ENCODE results near the gene IL20RA.
"Not testable (repeated sequence)": the region's sequence is repeated elsewhere in the genome, so short reads cannot be mapped to it uniquely, and the experiment has no call there.

Gene IL20RA

DNA sequence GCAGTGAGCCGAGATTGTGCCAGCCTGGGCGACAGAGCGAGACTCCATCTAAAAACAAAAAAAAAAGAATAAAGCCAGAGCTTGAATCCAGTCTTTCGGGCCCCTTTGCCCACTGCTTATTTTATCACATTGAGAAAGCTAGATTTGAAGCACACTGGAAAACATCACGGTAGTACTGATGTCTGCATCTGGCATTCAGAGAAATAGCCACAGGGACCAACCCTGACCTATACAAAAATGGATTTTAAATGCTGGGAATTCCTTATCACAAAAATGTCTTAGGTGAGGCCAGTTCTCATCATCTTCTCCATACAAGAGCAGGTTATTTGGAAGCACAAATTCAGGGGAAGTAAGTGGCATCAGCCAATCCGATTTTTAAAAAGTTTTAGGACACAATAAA lies 73.2 kb downstream of the IL20RA start:
- DNase-seq (ENCODE audit: low spot score), result no peak

DNA sequence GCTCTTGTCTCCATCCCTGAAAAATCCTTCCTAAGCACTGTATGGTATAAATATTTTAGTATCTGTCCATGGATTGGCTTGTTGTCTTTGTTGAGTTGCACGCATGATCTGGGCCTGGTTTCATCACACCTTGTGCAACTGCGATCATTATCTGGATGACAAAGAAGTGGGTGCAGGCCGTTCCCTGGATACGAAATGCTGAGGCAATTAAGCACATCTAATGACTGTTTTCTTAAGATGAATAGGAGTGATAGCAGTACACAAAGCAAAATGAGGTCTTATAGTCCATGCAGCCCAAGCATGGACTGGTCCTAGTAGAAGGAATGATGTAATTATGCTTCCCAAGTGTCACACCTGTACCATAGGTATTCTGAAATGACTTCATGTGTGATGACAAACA lies 74.8 kb downstream of the IL20RA start:
- DNase-seq (ENCODE audit: low spot score), result no peak

DNA sequence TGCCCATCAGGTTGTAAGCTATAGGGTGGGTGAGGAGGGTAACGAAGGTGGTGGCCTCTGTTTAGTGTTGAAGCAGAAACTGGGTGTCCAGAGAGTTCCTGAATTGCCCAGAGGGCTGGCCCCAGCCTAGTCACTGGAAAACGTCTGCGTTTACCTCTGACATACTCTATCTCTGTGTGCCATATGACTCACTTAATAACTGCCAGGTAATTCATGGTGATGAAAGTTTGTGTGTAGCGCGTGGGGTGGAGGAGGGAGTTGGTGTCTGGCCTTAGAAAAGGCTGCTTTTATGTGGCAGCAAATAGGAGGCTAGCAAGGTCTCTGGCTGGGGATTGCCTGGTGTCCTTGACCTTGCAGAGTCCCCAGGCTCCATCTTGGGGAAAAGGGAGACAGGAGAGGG lies 75.3 kb downstream of the IL20RA start:
- no peak for DNase-seq (ENCODE audit: low spot score)

DNA sequence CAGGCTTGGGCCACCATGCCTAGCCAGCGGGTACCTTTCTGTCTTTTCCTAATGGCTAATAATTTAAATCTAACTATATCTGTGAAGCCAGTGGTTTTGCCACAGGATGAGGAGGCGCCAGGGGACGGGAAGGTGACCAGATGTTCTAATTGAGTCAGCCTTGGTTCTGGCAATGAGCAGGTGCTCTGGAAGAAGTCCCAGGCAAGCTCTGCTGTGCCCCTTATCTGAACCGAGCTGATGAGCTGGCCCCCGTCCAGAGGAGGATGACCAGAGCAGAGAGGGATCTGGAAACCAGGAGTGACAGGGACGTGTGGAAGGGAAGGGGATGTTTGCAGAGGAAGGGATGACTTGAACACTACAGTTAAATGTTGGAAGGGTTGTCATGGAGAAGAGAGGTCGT lies 75.9 kb downstream of the IL20RA start:
- no peak for DNase-seq (ENCODE audit: low spot score)

DNA sequence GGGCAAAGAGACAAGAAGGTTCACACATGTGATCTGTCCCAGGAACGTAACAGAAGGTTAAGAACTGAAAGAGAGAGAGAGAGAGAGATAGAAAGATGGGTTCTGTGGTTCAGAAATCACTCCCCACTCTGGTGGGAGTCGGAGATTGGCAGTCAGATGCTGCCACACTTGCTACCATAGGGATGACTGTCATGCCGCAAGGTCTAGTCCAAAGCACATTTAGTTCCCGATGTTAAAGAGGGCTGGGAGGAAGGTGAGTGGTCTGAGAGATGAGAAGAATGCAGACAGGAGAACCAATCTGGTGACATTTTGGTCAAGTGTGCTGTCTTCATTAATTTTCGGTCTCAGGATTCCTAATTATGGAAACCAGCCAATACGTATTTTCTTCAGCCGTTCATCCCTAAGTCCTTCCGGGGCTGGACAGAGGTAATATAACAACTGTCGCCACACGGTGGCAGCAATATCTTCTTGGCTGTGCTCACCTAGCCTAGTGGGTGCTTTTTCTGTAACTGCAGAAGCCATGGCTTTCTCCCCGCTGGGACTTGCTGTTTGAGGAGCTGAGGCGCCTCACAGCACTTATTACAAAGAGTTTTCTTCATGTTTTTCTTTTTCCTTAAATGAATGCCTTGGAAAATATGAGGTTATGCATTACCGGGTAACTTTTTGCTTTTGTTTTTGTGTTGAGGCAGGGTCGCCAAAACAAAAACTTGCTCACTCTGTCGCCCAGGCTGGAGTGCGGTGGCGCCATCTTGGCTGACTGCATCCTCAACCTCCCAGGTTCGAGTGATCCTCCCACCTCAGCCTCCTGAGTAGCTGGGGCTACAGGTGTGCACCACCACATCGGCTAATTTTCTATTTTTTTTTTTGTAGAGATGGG lies 76.7 kb downstream of the IL20RA start:
- DNase-seq (ENCODE audit: low spot score), result peak; percentile 65

DNA sequence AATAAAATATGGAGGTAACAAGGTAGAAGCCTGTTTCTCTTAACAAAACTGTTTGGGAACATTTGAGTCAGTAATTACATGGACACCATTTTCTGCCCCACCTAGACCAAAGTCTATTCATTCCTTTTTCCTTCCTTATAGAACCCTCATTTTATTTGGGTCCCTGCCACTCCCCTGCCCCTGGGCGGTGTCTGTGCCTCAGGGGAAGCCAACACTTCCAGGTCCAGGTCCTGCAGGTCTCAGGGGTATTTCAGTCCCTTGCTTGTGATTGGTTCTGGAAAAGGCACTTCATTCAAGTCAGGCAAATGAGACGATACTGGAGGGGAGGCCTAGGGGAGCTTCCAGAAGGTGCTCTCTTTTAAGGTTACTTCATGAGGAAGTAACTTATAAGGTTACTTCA lies 80.4 kb downstream of the IL20RA start:
- DNase-seq (ENCODE audit: low spot score), result no peak

DNA sequence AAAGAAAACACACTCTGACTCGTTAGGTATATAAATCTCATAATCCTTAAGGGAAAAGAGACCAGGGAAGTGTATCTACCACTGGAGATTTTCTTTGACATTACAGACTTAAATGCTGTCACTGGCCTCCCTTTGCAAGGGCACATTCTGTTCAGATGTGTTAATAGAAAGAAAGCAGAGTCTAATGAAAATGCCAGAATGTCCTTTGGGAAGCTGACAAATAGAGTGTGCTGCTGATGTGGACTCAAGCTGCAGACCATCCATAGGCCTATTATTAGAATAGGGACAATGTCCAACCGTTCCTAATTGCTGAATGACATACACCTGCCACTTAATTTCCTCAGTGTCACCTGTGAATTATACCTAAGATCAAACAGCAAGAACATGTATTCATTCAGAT lies 81.5 kb downstream of the IL20RA start:
- no peak for DNase-seq (ENCODE audit: low spot score)

DNA sequence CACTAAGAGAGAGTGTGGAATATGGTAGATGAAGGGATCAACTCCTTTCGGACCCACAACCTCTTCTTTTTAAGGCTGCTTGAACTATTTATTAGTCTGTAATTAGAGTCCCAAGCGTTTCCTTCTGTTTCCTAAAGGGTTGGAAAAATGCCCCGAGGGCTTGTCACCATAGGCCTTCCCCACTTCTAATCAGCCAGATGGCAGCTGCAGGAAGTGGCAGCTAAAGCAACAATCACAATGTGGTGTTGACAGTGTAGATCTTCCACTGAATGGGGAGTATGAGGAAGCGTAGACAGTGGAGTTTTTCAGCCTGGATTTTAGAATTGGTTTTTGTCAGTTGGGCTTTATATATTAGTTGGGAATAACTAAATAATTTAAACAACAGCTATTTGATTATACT lies 82.1 kb downstream of the IL20RA start:
- DNase-seq (ENCODE audit: low spot score), result peak; percentile 66

DNA sequence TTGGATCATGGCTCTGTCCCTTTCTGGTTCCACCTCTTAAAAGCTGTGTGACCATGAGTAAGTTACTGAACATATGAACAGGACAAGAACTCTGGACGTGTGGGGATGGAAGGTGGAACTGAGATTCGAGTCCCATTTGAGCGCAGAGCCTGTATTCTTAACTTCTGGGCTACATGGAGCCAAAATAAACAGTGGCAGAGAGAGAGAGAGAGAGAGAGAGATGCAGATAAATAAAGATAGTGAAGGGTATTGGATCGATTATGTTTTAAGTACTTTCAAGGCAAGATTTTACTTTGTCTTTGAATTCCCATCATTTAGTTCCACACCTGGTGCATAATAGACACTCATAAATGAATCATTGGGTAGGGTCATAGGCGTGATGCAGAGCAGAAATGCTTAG lies 82.9 kb downstream of the IL20RA start:
- DNase-seq (ENCODE audit: low spot score), result no peak

DNA sequence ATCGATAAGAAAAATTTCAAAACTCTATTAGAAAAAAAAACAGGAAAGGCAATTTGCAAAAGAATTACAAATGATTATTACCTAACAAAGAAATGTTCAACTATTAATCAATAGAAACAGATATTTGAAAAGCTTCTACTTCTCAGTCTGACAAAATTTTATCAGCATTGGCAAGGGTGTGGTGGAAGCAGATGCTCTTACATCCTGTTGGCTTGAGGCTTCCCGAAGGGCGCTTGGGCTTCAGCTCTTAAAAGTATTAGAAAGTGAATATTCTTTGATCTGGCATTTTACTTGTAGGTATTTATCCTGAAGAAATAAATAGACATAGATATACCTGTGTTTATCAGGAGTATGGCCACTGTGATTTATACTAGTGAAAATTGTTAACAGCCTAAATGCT lies 84.0 kb downstream of the IL20RA start:
- DNase-seq (ENCODE audit: low spot score), result no peak

DNA sequence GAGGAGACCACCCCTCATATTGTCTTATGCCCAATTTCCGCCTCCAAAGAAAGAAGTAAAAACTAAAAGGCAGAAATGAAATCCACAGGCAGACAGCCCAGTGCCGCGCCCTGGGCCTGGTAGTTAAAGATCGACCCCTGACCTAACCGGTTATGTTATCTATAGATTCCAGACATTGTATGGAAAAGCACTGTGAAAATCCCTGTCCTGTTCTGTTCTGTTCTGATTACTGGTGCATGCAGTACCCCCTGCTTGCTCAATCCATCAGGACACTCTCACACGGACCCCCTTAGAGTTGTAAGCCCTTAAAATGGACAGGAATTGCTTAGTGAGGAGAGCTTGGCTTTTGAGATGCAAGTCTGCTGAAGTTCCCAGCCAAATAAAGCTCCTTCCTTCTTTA lies 84.8 kb downstream of the IL20RA start:
- not testable (repeated sequence) for DNase-seq (ENCODE audit: low spot score)

DNA sequence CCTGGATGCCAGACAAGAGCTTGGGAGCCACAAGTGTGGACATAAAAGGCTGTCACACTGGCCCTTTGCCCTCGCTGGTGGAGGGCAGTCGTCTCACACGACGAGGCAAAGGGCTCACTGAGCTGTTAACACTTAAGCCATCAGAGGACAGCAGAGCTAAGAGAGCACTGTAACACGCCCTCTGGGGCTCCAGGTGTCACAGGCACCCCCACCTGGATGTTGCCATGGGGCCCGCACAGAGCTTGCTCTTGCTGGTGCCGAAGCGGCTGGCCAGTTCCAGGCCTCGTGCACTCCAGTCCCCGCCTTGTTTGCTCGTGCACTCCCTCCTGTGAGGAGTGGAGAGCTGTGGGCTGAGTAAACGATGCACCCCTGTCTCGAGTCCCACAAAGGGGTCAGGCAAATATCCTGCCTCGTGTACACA lies 85.3 kb downstream of the IL20RA start:
- DNase-seq (ENCODE audit: low spot score), result no peak

DNA sequence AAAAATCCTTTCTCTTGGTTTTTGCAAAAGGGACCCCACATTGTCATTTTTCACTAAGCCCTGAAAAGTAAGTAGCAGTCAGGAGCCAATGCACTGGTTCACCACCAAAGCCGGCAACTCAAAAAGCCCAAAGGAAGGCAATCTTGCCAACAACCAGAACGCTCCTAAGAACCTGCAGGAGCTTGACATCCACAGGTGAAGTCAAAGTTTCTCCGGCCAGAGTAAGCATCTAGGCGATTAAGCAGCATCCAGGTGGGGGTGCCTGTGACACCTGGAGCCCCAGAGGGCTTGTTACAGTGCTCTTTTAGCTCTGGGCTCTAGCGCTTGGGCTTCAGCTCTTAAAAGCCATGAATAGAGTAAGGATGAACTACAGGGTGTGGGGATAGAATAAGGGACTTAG lies 86.6 kb downstream of the IL20RA start:
- DNase-seq (ENCODE audit: low spot score), result no peak

DNA sequence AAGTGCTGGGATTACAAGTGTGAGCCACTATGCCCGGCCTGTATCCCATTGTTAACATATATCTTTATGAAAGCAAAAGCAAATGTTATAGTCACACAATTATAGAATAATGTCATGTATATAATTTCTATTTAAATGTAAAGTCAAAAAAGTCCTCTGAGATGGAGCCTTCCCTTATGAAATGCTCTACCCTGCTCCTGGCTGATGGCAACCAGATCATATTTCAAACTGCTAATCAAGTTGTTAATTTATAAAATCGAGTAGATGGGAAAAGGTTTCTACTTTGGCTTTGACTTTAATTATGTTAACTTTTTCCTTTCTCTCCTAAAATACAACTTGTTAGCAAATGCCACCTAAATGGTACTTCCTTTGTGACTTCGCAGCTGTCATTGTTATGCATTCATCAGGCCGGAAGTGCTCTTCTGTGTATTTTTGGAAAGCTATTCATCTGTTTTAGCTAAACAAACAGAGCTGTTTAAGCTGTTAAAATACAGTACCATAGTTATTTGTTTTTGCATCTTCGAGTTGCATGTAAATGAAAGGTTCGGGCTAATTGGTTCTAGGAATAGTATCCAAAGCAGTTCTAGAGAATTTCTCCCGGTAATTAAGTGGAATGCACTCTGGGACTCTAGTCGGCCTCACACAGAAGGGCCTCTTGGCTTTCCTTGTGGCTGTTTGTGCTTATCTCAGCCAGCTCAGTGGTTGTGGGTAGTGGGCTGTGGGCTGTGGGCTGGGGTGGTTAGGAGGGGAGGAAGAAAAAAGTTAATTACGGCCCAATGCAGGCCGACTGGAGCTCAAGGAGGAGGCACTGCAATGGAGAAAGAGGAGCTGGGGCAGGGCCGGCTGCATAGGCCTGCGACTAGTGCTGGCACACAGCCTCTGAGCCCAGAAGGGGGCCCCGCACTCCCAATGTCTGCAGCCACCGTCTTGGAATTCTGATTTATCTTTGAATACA lies 87.9 kb downstream of the IL20RA start:
- DNase-seq (ENCODE audit: low spot score), result no peak

DNA sequence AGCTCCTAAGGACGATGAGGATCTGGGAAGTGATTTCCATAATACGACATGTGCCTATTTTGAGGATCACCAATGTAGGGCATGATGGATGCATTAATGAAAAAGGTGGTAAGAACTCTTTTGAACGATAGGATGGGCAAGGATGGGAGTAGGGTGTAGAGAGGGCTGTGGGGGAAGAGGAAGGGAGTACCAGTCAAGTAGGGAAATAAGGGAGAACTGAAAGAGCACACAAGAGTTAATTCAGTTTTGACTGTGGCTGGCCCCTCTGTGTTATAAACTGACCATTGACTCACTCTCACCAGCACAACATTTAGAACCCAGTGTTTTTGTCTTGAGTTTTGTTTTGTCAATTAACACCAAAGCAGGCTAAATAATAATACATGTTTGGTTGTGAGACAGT lies 89.6 kb downstream of the IL20RA start:
- no peak for DNase-seq (ENCODE audit: low spot score)

DNA sequence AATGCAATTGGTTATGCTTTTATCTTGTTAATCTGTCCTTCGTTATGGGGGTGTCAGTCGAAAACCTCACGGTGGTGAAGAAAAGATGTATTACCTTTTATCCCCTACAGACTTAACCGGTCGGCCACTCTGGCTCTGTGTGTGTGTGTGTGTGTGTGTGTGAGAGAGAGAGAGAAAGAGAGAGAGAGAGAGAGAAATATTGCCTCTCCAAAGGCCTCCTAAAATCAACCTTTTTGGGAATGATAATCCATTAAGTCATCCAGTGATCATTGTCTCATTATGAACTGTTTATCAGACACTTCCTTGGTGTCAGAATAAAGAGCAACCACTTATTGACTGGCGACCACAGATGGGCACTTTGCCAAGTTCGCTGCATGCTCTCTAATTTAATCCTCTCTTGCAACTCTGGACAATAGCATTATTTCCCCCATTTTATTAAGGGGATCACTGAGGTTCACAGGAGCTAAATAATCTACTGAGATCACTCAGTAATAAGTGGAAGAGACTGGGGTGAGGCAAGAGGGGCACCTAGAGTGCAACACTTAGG lies 92.0 kb downstream of the IL20RA start:
- no peak for DNase-seq (ENCODE audit: low spot score)

DNA sequence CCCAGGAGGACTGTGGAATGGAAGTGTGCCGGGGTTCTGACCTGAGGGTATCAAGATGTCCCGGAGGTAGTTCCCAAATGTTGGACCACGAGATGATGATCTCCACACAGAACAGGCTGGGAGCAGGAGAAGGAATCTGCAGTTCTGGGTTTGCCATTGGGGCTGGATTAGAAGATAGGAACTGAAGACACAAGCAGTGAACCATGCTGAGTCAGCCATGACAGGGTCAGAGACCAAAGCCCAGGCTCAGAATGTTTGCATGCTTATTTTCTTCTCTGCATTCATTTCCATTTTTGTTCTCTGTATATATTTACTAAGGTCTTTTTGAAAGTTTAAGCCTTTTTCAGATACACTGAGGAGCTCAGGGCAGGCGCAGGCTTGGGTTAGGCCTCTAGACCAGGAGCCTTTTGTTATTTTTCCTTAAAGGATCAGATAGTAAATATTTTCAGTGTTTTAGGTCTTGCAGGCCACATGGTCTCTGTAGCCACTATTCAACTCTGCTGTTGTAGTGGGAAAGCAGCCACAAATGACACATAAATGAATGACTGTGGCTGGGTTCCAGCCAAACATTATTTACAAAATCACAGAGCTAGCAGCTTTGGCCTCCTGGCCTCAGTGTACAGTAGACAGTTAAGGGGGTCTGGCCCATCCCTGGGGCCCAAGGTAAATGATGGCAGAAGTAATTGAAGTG lies 94.2 kb downstream of the IL20RA start:
- no peak for DNase-seq (ENCODE audit: low spot score)

Data from pons (tissue), 1 donor.